ENCODE data around the gene ARID4B. TPM values are rescaled to one million over a fixed set of nuclear protein-coding genes. Genes with fewer than 3 reads are reported as not detected.
A peak's percentile ranks its signal among the peaks of the same experiment; 100 is the strongest.
"Not testable (repeated sequence)": the region's sequence is repeated elsewhere in the genome, so short reads cannot be mapped to it uniquely, and the experiment has no call there.

ARID4B gene
- total RNA-seq, 2 experiments from 2014 or later, result 43.3 to 45.7 TPM

DNA sequence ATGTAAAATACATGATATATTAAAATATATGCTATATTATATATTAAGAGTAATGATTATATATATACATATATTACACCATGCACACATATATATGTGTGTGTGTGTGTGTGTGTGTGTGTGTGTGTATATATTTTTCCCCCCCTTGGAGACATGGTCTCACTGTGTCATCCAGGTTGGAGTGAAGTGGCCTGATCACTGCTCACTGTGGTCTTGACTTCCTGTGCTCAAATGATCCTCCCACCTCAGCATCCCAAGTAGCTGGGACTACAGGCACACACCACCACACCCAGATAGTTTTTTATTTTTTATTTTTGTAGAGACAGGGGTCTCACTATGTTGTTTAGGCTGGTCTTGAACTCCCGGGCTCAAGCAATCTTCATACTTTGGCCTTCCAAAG is 112.5 kb downstream of the ARID4B start:
- peak; percentile 54 for ATAC-seq
- ChIA-PET CTCF (interaction anchor here (0.6 to 1.5 kb wide), 3 partner anchors 10 to 201 kb away, joined by 3 to 5 read pairs (median 3); no protein-coding TSS in a partner anchor), POLR2A (no interaction called here)
- peak overlapping the region; percentile 60 for H3K27ac Mint-ChIP-seq
- peaks cover 32% of the 10 kb centered on the region for H3K4me1 Mint-ChIP-seq (ENCODE audit: low read depth)
- no peak for DNase-seq
- no peaks in the 10 kb centered on the region for H3K9me3 Mint-ChIP-seq (ENCODE audit: insufficient read depth)
- H3K4me3 Mint-ChIP-seq, result no peak overlapping the region
- peaks cover 37% of the 10 kb centered on the region for H3K36me3 Mint-ChIP-seq (ENCODE audit: low read depth)
- no peaks in the 10 kb centered on the region for H3K27me3 Mint-ChIP-seq (ENCODE audit: low read depth)

GRCh38 chr1:235214962-235215361 is 113.0 kb downstream of the ARID4B start:
- POLR2A ChIA-PET, H3K4me3 Mint-ChIP-seq: not testable (repeated sequence)
- CTCF ChIA-PET, result interaction anchor here (1.5 kb wide), 2 partner anchors 10 to 15 kb away, joined by 3 to 5 read pairs; no protein-coding TSS in a partner anchor

DNA sequence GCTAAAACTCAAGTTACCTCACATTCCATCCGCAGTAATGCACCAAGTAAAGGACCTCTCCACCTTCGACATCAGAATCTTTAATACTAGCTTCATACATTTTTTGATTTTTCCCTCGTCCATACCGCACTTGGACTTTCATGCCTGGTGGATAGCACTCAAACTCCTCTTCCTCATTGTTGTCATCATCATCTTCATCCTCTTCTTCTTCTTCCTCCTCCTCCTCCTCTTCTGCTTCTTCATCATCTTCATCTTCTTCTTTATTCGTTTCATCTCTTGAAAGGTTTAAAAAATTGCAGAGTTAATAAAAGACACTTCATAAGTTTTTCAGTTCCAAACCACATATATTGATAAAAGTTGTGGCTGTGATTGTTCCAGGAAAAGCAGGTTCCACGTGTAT is 114.2 kb downstream of the ARID4B start:
- ChIA-PET POLR2A (interaction anchor here (0.5 to 1.1 kb wide), 3 partner anchors 53 to 98 kb away, joined by 3 read pairs; partner anchors contain the start of gene RBM34), CTCF (interaction anchor here (0.9 kb wide), 1 partner anchor 9 kb away, joined by 3 read pairs; no protein-coding TSS in a partner anchor)
- peaks cover 31% of the 10 kb centered on the region for H3K36me3 Mint-ChIP-seq (ENCODE audit: low read depth)
- DNase-seq, result no peak
- no peaks in the 10 kb centered on the region for H3K27me3 Mint-ChIP-seq (ENCODE audit: low read depth)
- peaks cover 32% of the 10 kb centered on the region for H3K4me1 Mint-ChIP-seq (ENCODE audit: low read depth)
- H3K4me3 Mint-ChIP-seq, result peak overlapping the region; percentile 22
- no peak for ATAC-seq
- H3K27ac Mint-ChIP-seq, result peak overlapping the region; percentile 25
- H3K9me3 Mint-ChIP-seq (ENCODE audit: insufficient read depth), result no peaks in the 10 kb centered on the region

More at GRCh38 chr1:235214962-235215361, 113.0 kb downstream of the ARID4B start:
- H3K27me3 Mint-ChIP-seq (ENCODE audit: low read depth); ATAC-seq; DNase-seq; H3K9me3 Mint-ChIP-seq (ENCODE audit: insufficient read depth); H3K27ac Mint-ChIP-seq: not testable (repeated sequence)
- peaks cover 32% of the 10 kb centered on the region for H3K4me1 Mint-ChIP-seq (ENCODE audit: low read depth)
- H3K36me3 Mint-ChIP-seq (ENCODE audit: low read depth), result peaks cover 38% of the 10 kb centered on the region

DNA sequence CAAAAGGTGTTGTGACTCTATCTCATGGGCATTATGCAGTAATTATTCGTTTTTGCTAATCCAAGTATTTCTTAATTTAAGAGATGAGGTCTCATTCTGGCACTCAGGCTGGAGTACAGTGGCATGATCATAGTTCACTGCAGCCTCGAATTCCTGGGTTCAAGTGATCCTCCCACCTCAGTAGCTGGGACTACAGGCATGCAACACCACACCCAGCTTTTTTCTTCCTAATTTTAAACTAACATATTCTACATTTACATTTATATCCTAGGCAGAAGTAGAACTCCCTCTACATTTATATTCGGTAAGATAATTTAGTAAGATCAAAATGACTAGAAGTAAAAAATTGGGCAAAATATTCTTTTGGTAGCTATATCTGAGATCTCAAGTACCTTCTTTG is 116.5 kb downstream of the ARID4B start:
- peaks cover 30% of the 10 kb centered on the region for H3K36me3 Mint-ChIP-seq (ENCODE audit: low read depth)
- H3K4me1 Mint-ChIP-seq (ENCODE audit: low read depth), result peaks cover 44% of the 10 kb centered on the region
- no peak overlapping the region for H3K4me3 Mint-ChIP-seq
- ATAC-seq, result no peak
- no peaks in the 10 kb centered on the region for H3K27me3 Mint-ChIP-seq (ENCODE audit: low read depth)
- no peak overlapping the region for H3K27ac Mint-ChIP-seq
- DNase-seq, result no peak
- H3K9me3 Mint-ChIP-seq (ENCODE audit: insufficient read depth), result no peaks in the 10 kb centered on the region
- CTCF ChIA-PET, result interaction anchor here (0.5 to 1.6 kb wide), 3 partner anchors 13 to 32 kb away, joined by 3 to 5 read pairs (median 3); no protein-coding TSS in a partner anchor
- POLR2A ChIA-PET, result no interaction called here

DNA sequence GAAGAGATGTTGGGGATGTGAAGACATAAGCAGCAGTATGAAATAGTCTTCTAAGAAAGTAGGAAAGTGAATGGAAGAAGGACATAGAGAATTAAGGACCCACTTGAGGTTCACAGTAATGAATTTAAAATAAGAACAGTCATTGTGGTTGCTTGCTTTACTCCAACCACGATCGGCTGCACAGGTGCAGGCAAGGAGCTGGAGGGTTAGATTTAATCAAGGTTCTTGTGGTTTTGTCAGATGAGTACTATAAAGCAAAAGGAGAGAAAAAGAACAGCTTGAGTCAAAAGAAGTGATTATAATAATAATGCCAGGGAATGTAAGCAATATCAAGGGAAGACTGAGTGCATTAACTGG is 120.8 kb downstream of the ARID4B start:
- H3K4me3 Mint-ChIP-seq, result no peak overlapping the region

DNA sequence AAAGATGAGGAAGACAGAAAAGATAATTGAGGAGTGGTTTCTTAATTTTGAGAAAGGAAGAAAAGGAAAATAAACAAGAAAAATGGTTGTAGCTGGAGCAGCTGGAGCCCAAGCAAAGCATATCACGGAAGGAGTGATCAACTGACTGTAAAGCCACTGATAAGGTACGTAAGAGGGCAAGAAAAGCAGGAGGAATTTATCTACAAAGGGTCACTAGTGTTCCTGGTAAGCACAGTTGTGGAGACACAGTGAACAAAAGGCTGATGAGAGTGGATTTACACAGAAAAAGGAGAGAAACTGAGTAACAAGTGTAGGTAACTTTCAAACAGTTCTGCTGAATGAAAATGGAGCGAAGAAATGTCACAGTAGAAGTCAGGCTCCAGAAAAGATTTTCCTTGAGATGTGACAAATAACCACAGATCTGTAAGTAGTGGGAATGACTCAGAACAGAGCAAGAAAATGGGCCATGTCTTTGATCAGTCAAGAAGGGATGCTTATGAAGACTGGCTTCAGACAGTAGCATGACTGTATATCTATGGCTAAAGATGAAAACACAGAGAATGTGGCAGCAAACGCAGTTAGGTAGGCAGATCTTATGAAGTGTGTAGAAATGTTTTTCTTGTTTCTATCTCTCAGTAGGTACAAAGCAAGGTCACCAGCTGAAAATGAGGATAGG is 121.3 kb downstream of the ARID4B start:
- Mint-ChIP-seq H3K9me3 (ENCODE audit: insufficient read depth) (no peaks in the 10 kb centered on the region), H3K4me1 (ENCODE audit: low read depth) (peaks cover 22% of the 10 kb centered on the region), H3K4me3 (no peak overlapping the region), H3K27ac (peak overlapping the region; percentile 75), H3K36me3 (ENCODE audit: low read depth) (peaks cover 21% of the 10 kb centered on the region), H3K27me3 (ENCODE audit: low read depth) (no peaks in the 10 kb centered on the region)
- ATAC-seq (peak; percentile 77), DNase-seq (no peak)
- ChIA-PET POLR2A (interaction anchor here (1.0 kb wide), 1 partner anchor 46 kb away, joined by 3 read pairs; the partner anchor contains the start of gene RBM34), CTCF (interaction anchor here (1.7 kb wide), 1 partner anchor 210 kb away, joined by 6 read pairs; no protein-coding TSS in a partner anchor)

More for the DNA sequence above, 120.8 kb downstream of the ARID4B start:
- H3K9me3 Mint-ChIP-seq (ENCODE audit: insufficient read depth), result no peaks in the 10 kb centered on the region
- ATAC-seq, result peak; percentile 93
- peaks cover 25% of the 10 kb centered on the region for H3K4me1 Mint-ChIP-seq (ENCODE audit: low read depth)
- H3K27me3 Mint-ChIP-seq (ENCODE audit: low read depth), result no peaks in the 10 kb centered on the region
- POLR2A ChIA-PET, result interaction anchor here (0.5 to 1.0 kb wide), 3 partner anchors 19 to 46 kb away, joined by 3 read pairs; partner anchors contain the start of gene RBM34
- peaks cover 23% of the 10 kb centered on the region for H3K36me3 Mint-ChIP-seq (ENCODE audit: low read depth)
- CTCF ChIA-PET, result interaction anchor here (1.7 kb wide), 1 partner anchor 210 kb away, joined by 6 read pairs; no protein-coding TSS in a partner anchor
- DNase-seq, result peak; percentile 65
- H3K27ac Mint-ChIP-seq, result peak overlapping the region; percentile 75

GRCh38 chr1:235205687-235206086 is 122.3 kb downstream of the ARID4B start:
- ATAC-seq, result no peak
- no peaks in the 10 kb centered on the region for H3K9me3 Mint-ChIP-seq (ENCODE audit: insufficient read depth)
- POLR2A ChIA-PET, result no interaction called here
- H3K27ac Mint-ChIP-seq, result no peak overlapping the region
- peaks cover 14% of the 10 kb centered on the region for H3K36me3 Mint-ChIP-seq (ENCODE audit: low read depth)
- no peaks in the 10 kb centered on the region for H3K27me3 Mint-ChIP-seq (ENCODE audit: low read depth)
- H3K4me1 Mint-ChIP-seq (ENCODE audit: low read depth), result peaks cover 20% of the 10 kb centered on the region
- CTCF ChIA-PET, result interaction anchor here (1.1 kb wide), 1 partner anchor 24 kb away, joined by 3 read pairs; no protein-coding TSS in a partner anchor
- no peak for DNase-seq
- no peak overlapping the region for H3K4me3 Mint-ChIP-seq

- Mint-ChIP-seq H3K27me3 (ENCODE audit: low read depth) (no peaks in the 10 kb centered on the region), H3K4me1 (ENCODE audit: low read depth) (peaks cover 22% of the 10 kb centered on the region), H3K4me3 (no peak overlapping the region), H3K36me3 (ENCODE audit: low read depth) (peaks cover 11% of the 10 kb centered on the region), H3K9me3 (ENCODE audit: insufficient read depth) (no peaks in the 10 kb centered on the region), H3K27ac (no peak overlapping the region)
- ChIA-PET POLR2A (no interaction called here), CTCF (no interaction called here)
- no peak for DNase-seq
- ATAC-seq, result no peak
These were observed 124.6 kb downstream of the ARID4B start for GRCh38 chr1:235203428-235203827.

GRCh38 chr1:235202447-235202846 is 125.5 kb downstream of the ARID4B start:
- POLR2A ChIA-PET; ATAC-seq; H3K27me3 Mint-ChIP-seq (ENCODE audit: low read depth); H3K4me3 Mint-ChIP-seq; H3K27ac Mint-ChIP-seq; H3K9me3 Mint-ChIP-seq (ENCODE audit: insufficient read depth); H3K36me3 Mint-ChIP-seq (ENCODE audit: low read depth); DNase-seq: not testable (repeated sequence)
- CTCF ChIA-PET, result interaction anchor here (1.2 kb wide), 1 partner anchor 213 kb away, joined by 3 read pairs; no protein-coding TSS in a partner anchor
- H3K4me1 Mint-ChIP-seq (ENCODE audit: low read depth), result peaks cover 18% of the 10 kb centered on the region

DNA sequence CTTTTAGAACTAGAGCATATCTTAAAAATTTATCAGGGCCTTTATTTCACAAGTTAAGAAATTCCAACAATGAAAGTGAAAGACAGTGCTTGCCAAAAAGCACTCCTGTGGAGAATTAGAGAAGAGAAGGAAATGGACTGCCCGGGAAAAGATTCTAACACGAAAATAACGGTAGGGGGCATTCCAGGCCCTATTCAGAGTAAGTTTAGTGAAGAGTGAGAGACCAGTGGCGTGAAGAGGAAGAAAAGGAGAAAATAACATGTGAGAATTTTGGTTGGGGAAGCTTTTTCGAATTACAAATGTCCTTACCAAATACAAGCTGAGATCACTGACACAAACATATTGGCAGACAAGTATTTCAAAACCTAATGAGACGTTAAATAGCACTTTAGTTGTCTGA is 128.5 kb downstream of the ARID4B start:
- ChIA-PET CTCF (interaction anchor here (0.7 to 1.6 kb wide), 4 partner anchors 10 to 306 kb away, joined by 3 to 5 read pairs (median 3); no protein-coding TSS in a partner anchor), POLR2A (no interaction called here)
- H3K4me3 Mint-ChIP-seq, result no peak overlapping the region
- no peak overlapping the region for H3K27ac Mint-ChIP-seq
- H3K27me3 Mint-ChIP-seq (ENCODE audit: low read depth), result no peaks in the 10 kb centered on the region
- ATAC-seq (no peak), DNase-seq (no peak)
- H3K4me1 Mint-ChIP-seq (ENCODE audit: low read depth), result peaks cover 2% of the 10 kb centered on the region
- H3K9me3 Mint-ChIP-seq (ENCODE audit: insufficient read depth), result no peaks in the 10 kb centered on the region
- H3K36me3 Mint-ChIP-seq (ENCODE audit: low read depth), result peaks cover 10% of the 10 kb centered on the region

DNA sequence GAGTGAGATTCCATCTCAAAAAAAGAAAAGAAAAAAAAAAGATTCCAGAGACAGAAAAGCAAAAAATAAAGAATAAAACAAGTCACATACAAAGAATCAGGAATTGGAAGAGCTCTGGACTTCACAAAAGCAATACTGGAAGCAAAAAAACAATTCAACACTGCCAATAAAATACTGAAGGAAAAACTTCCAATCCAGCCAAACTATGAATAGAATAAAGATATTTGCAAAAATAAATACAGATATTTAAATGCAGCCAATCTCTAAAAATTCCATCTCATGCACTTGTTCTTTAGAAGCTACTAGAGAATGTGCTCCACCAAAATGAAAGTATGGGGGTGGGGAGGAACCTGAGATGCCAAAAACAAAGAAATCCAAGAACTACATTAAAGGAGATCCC is 137.5 kb downstream of the ARID4B start:
- no peak overlapping the region for H3K27ac Mint-ChIP-seq
- ATAC-seq (no peak), DNase-seq (no peak)
- H3K36me3 Mint-ChIP-seq (ENCODE audit: low read depth), result peaks cover 36% of the 10 kb centered on the region
- POLR2A ChIA-PET, result interaction anchor here (1.1 kb wide), 1 partner anchor 29 kb away, joined by 4 read pairs; the partner anchor contains the start of gene RBM34
- no peaks in the 10 kb centered on the region for H3K27me3 Mint-ChIP-seq (ENCODE audit: low read depth)
- CTCF ChIA-PET, result interaction anchor here (1.1 to 1.5 kb wide), 3 partner anchors 9 to 225 kb away, joined by 3 to 4 read pairs (median 3); no protein-coding TSS in a partner anchor
- H3K9me3 Mint-ChIP-seq (ENCODE audit: insufficient read depth), result no peaks in the 10 kb centered on the region
- no peak overlapping the region for H3K4me3 Mint-ChIP-seq
- H3K4me1 Mint-ChIP-seq (ENCODE audit: low read depth), result peaks cover 5% of the 10 kb centered on the region

DNA sequence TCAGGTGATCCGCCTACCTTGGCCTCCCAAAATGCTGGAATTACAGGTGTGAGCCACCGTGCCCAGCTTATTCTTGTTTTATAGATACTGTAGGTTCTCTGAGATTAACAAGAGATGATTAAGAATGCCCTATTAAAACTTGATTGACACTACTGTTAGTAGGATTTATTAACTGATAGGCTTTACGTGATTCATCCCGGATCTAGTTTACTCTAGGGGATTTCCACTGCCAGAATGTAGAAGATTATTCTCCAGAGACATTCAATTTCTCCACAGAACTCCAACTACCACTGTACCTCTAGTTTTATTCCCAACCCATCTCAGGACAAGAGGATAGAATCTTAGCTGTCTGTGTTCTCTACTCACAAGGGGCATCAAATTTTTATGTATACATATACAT is 140.7 kb downstream of the ARID4B start:
- no peak overlapping the region for H3K4me3 Mint-ChIP-seq
- H3K27ac Mint-ChIP-seq, result no peak overlapping the region
- no peaks in the 10 kb centered on the region for H3K9me3 Mint-ChIP-seq (ENCODE audit: insufficient read depth)
- POLR2A ChIA-PET, result no interaction called here
- CTCF ChIA-PET, result interaction anchor here (0.7 kb wide), 1 partner anchor 26 kb away, joined by 3 read pairs; the partner anchor contains the start of gene RBM34
- H3K36me3 Mint-ChIP-seq (ENCODE audit: low read depth), result peaks cover 26% of the 10 kb centered on the region
- ATAC-seq (no peak), DNase-seq (no peak)
- peaks cover 13% of the 10 kb centered on the region for H3K4me1 Mint-ChIP-seq (ENCODE audit: low read depth)
- H3K27me3 Mint-ChIP-seq (ENCODE audit: low read depth), result no peaks in the 10 kb centered on the region
